Inferior parietal cortex (tissue), 1 donor: ENCODE results near the gene DUSP1.

Source experiments
- DNase-seq: peaks from one replicate; pipeline ENCODE4 v3.0.0-alpha.2; 2016; ENCODE audit errors: extremely low spot score

Gene DUSP1

GRCh38 chr5:172762214-172763119 lies 8.5 kb downstream of the DUSP1 start:
- DNase-seq: no peak

GRCh38 chr5:172760959-172761358 lies 10.0 kb downstream of the DUSP1 start:
- DNase-seq: no peak

- no peak for DNase-seq
These were observed 10.9 kb downstream of the DUSP1 start for GRCh38 chr5:172760136-172760535.

- DNase-seq: no peak
These were observed 12.2 kb downstream of the DUSP1 start for GRCh38 chr5:172758834-172759149.

- DNase-seq: no peak
These were observed 12.7 kb downstream of the DUSP1 start for GRCh38 chr5:172758077-172758833.

- no peak for DNase-seq
These were observed 13.5 kb downstream of the DUSP1 start for GRCh38 chr5:172757394-172758010.

- DNase-seq: no peak
These were observed 14.1 kb downstream of the DUSP1 start for GRCh38 chr5:172756764-172757393.

- DNase-seq: no peak
These were observed 16.2 kb downstream of the DUSP1 start for GRCh38 chr5:172754596-172755356.

- no peak for DNase-seq
These were observed 17.9 kb downstream of the DUSP1 start for GRCh38 chr5:172753101-172753500.

- no peak for DNase-seq
These were observed 19.1 kb downstream of the DUSP1 start for GRCh38 chr5:172751761-172752510.

- peak; percentile 34 for DNase-seq
These were observed 20.9 kb downstream of the DUSP1 start for GRCh38 chr5:172749881-172750633.

- DNase-seq: no peak
These were observed 21.9 kb downstream of the DUSP1 start for GRCh38 chr5:172749076-172749475.

GRCh38 chr5:172748341-172748843 lies 22.6 kb downstream of the DUSP1 start:
- DNase-seq: no peak

- DNase-seq: no peak
These were observed 23.5 kb downstream of the DUSP1 start for GRCh38 chr5:172747471-172747870.

GRCh38 chr5:172746725-172747124 lies 24.3 kb downstream of the DUSP1 start:
- DNase-seq: no peak

GRCh38 chr5:172745838-172746237 lies 25.2 kb downstream of the DUSP1 start:
- DNase-seq: no peak

- DNase-seq: no peak
These were observed 25.6 kb downstream of the DUSP1 start for GRCh38 chr5:172745406-172745805.

GRCh38 chr5:172744123-172745104 lies 26.6 kb downstream of the DUSP1 start:
- DNase-seq: no peak
